ENCODE results near the gene CYP4A22.

GRCh38 chr1:47137198-47137597, at the start of gene CYP4A22:
- no peak for TF ChIP-seq POLR2A (IDR thresholded peaks at IDR 0.05)
- TF ChIP-seq CTCF (IDR thresholded peaks at IDR 0.05) = no peak

Data from thyroid gland (tissue), 4 donors.